ENCODE results near the gene B4GALT7.
"Not testable (repeated sequence)": the region's sequence is repeated elsewhere in the genome, so short reads cannot be mapped to it uniquely, and the experiment has no call there.

B4GALT7 gene

GRCh38 chr5:177599731-177600507 is at the start of gene B4GALT7:
Gene B4GALT7, plus strand, starts transcription at chr5:177600132. Its CDS starts 79 bp downstream, at chr5:177600211.
- Mint-ChIP-seq H3K9me3 (no peaks in the 10 kb centered on the region), H3K4me1 (ENCODE audit: low read depth) (peaks cover 36% of the 10 kb centered on the region), H3K4me3 (peak within 1 kb of the TSS; percentile 95), H3K27me3 (no peaks in the 10 kb centered on the region), H3K36me3 (ENCODE audit: low read depth) (peaks cover 23% of the 10 kb centered on the region), H3K27ac (peak within 1 kb of the TSS; percentile 92)

GRCh38 chr5:177552839-177553455 is 47.0 kb upstream of the B4GALT7 start:
- Mint-ChIP-seq H3K27ac (peak overlapping the region; percentile 7), H3K4me3 (peak overlapping the region; percentile 77), H3K27me3 (no peaks in the 10 kb centered on the region), H3K4me1 (ENCODE audit: low read depth) (peaks cover 29% of the 10 kb centered on the region), H3K36me3 (ENCODE audit: low read depth) (peaks cover 13% of the 10 kb centered on the region), H3K9me3 (no peaks in the 10 kb centered on the region)

- peaks cover 29% of the 10 kb centered on the region for H3K4me1 Mint-ChIP-seq (ENCODE audit: low read depth)
- no peak overlapping the region for H3K27ac Mint-ChIP-seq
- H3K9me3 Mint-ChIP-seq, result no peaks in the 10 kb centered on the region
- peaks cover 13% of the 10 kb centered on the region for H3K36me3 Mint-ChIP-seq (ENCODE audit: low read depth)
- peak overlapping the region; percentile 77 for H3K4me3 Mint-ChIP-seq
- no peaks in the 10 kb centered on the region for H3K27me3 Mint-ChIP-seq
Observed at GRCh38 chr5:177553671-177554429, 46.1 kb upstream of the B4GALT7 start.

- Mint-ChIP-seq H3K4me1 (ENCODE audit: low read depth) (peaks cover 29% of the 10 kb centered on the region), H3K9me3 (no peaks in the 10 kb centered on the region), H3K4me3 (peak within 1 kb of the TSS; percentile 89), H3K27ac (peak within 1 kb of the TSS; percentile 89), H3K36me3 (ENCODE audit: low read depth) (peaks cover 13% of the 10 kb centered on the region), H3K27me3 (no peaks in the 10 kb centered on the region)
Observed at GRCh38 chr5:177554474-177555111, 45.3 kb upstream of the B4GALT7 start, which contains the start of gene FAM193B. Gene FAM193B, minus strand, starts transcription at chr5:177554563. Its CDS starts 105 bp downstream, at chr5:177554458.

- no peak overlapping the region for H3K27ac Mint-ChIP-seq
- H3K36me3 Mint-ChIP-seq (ENCODE audit: low read depth), result peaks cover 11% of the 10 kb centered on the region
- no peaks in the 10 kb centered on the region for H3K9me3 Mint-ChIP-seq
- no peaks in the 10 kb centered on the region for H3K27me3 Mint-ChIP-seq
- H3K4me3 Mint-ChIP-seq, result peak overlapping the region; percentile 89
- peaks cover 27% of the 10 kb centered on the region for H3K4me1 Mint-ChIP-seq (ENCODE audit: low read depth)
Observed at GRCh38 chr5:177555228-177555627, 44.7 kb upstream of the B4GALT7 start.

GRCh38 chr5:177555665-177556064 is 44.3 kb upstream of the B4GALT7 start:
- H3K36me3 Mint-ChIP-seq (ENCODE audit: low read depth), result peaks cover 9% of the 10 kb centered on the region
- no peaks in the 10 kb centered on the region for H3K27me3 Mint-ChIP-seq
- H3K4me3 Mint-ChIP-seq, result no peak overlapping the region
- H3K4me1 Mint-ChIP-seq (ENCODE audit: low read depth), result peaks cover 25% of the 10 kb centered on the region
- H3K27ac Mint-ChIP-seq, result no peak overlapping the region
- H3K9me3 Mint-ChIP-seq, result no peaks in the 10 kb centered on the region

- H3K9me3 Mint-ChIP-seq, result no peaks in the 10 kb centered on the region
- H3K27ac Mint-ChIP-seq, result no peak overlapping the region
- peaks cover 6% of the 10 kb centered on the region for H3K36me3 Mint-ChIP-seq (ENCODE audit: low read depth)
Observed at GRCh38 chr5:177557041-177557647, 42.8 kb upstream of the B4GALT7 start.

GRCh38 chr5:177557796-177558195 is 42.1 kb upstream of the B4GALT7 start:
- Mint-ChIP-seq H3K27me3 (no peaks in the 10 kb centered on the region), H3K9me3 (no peaks in the 10 kb centered on the region), H3K36me3 (ENCODE audit: low read depth) (peaks cover 2% of the 10 kb centered on the region), H3K4me3 (no peak overlapping the region), H3K27ac (no peak overlapping the region), H3K4me1 (ENCODE audit: low read depth) (peaks cover 16% of the 10 kb centered on the region)

More at GRCh38 chr5:177557041-177557647, 42.8 kb upstream of the B4GALT7 start:
- peaks cover 22% of the 10 kb centered on the region for H3K4me1 Mint-ChIP-seq (ENCODE audit: low read depth)
- no peaks in the 10 kb centered on the region for H3K27me3 Mint-ChIP-seq
- no peak overlapping the region for H3K4me3 Mint-ChIP-seq

- H3K27ac Mint-ChIP-seq; H3K4me1 Mint-ChIP-seq (ENCODE audit: low read depth); H3K4me3 Mint-ChIP-seq; H3K27me3 Mint-ChIP-seq; H3K9me3 Mint-ChIP-seq; H3K36me3 Mint-ChIP-seq (ENCODE audit: low read depth): not testable (repeated sequence)
Observed at GRCh38 chr5:177559446-177559941, 40.4 kb upstream of the B4GALT7 start.

- H3K36me3 Mint-ChIP-seq (ENCODE audit: low read depth), result no peaks in the 10 kb centered on the region
- H3K27me3 Mint-ChIP-seq, result no peaks in the 10 kb centered on the region
- no peak overlapping the region for H3K27ac Mint-ChIP-seq
- H3K4me1 Mint-ChIP-seq (ENCODE audit: low read depth), result no peaks in the 10 kb centered on the region
- H3K4me3 Mint-ChIP-seq, result no peak overlapping the region
- H3K9me3 Mint-ChIP-seq, result no peaks in the 10 kb centered on the region
Observed at GRCh38 chr5:177565046-177565445, 34.9 kb upstream of the B4GALT7 start.

- Mint-ChIP-seq H3K27ac (no peak overlapping the region), H3K4me1 (ENCODE audit: low read depth) (no peaks in the 10 kb centered on the region), H3K27me3 (no peaks in the 10 kb centered on the region), H3K9me3 (no peaks in the 10 kb centered on the region), H3K36me3 (ENCODE audit: low read depth) (no peaks in the 10 kb centered on the region), H3K4me3 (no peak overlapping the region)
Observed at GRCh38 chr5:177568326-177568725, 31.6 kb upstream of the B4GALT7 start.

- H3K9me3 Mint-ChIP-seq, result no peaks in the 10 kb centered on the region
- H3K4me1 Mint-ChIP-seq (ENCODE audit: low read depth), result no peaks in the 10 kb centered on the region
Observed at GRCh38 chr5:177569894-177570293, 30.0 kb upstream of the B4GALT7 start.

GRCh38 chr5:177575488-177575887 is 24.4 kb upstream of the B4GALT7 start:
- no peaks in the 10 kb centered on the region for H3K4me1 Mint-ChIP-seq (ENCODE audit: low read depth)
- peaks cover 5% of the 10 kb centered on the region for H3K27me3 Mint-ChIP-seq
- no peaks in the 10 kb centered on the region for H3K36me3 Mint-ChIP-seq (ENCODE audit: low read depth)
- H3K4me3 Mint-ChIP-seq, result no peak overlapping the region
- H3K27ac Mint-ChIP-seq, result no peak overlapping the region
- no peaks in the 10 kb centered on the region for H3K9me3 Mint-ChIP-seq

More at GRCh38 chr5:177569894-177570293, 30.0 kb upstream of the B4GALT7 start:
- no peaks in the 10 kb centered on the region for H3K27me3 Mint-ChIP-seq
- no peaks in the 10 kb centered on the region for H3K36me3 Mint-ChIP-seq (ENCODE audit: low read depth)
- H3K4me3 Mint-ChIP-seq, result no peak overlapping the region
- no peak overlapping the region for H3K27ac Mint-ChIP-seq

- Mint-ChIP-seq H3K4me1 (ENCODE audit: low read depth) (no peaks in the 10 kb centered on the region), H3K36me3 (ENCODE audit: low read depth) (no peaks in the 10 kb centered on the region), H3K4me3 (no peak overlapping the region), H3K27ac (no peak overlapping the region), H3K9me3 (no peaks in the 10 kb centered on the region), H3K27me3 (peaks cover 6% of the 10 kb centered on the region)
Observed at GRCh38 chr5:177576169-177576568, 23.8 kb upstream of the B4GALT7 start.

All from stimulated activated naive CD8-positive, alpha-beta T cell treated with anti-CD3 and anti-CD28 coated beads, Interleukin-15, Interleukin-2, amounts not matched to agents 100 ng/mL and 50 ng/mL, for 24 hours (primary cell).